ENCODE data around the gene SPACA6. TPM values are rescaled to one million over a fixed set of nuclear protein-coding genes. Genes with fewer than 3 reads are reported as not detected.

Gene SPACA6
- total and polyA plus RNA-seq, 2 of the 8 experiments (the other 6 are each of a cell fraction or from before 2014, with no cell fraction given), result 7.1 to 7.5 TPM

- TF ChIP-seq TAF7 (optimal IDR thresholded peaks at IDR 0.05; ENCODE audit: borderline replicate concordance, low read depth, low read length), result no peak
Observed at GRCh38 chr19:51713319-51714285, 20.5 kb downstream of the SPACA6 start (continued).
